Measurements from ENCODE around the gene ARRB2. TPM values are rescaled to one million over a fixed set of nuclear protein-coding genes. Genes with fewer than 3 reads are reported as not detected.

The ARRB2 gene
- total and polyA plus RNA-seq, 2 of the 13 experiments (the other 11 are each of a cell fraction or from before 2014, with no cell fraction given): 21.5 to 49.2 TPM

- TF ChIP-seq, protein P1, sequence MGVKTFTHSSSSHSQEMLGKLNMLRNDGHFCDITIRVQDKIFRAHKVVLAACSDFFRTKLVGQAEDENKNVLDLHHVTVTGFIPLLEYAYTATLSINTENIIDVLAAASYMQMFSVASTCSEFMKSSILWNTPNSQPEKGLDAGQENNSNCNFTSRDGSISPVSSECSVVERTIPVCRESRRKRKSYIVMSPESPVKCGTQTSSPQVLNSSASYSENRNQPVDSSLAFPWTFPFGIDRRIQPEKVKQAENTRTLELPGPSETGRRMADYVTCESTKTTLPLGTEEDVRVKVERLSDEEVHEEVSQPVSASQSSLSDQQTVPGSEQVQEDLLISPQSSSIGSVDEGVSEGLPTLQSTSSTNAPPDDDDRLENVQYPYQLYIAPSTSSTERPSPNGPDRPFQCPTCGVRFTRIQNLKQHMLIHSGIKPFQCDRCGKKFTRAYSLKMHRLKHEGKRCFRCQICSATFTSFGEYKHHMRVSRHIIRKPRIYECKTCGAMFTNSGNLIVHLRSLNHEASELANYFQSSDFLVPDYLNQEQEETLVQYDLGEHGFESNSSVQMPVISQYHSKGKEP (CRISPR knock-in tag; IDR thresholded peaks at IDR 0.05): no peak
- TF ChIP-seq REXO4 (CRISPR knock-in tag; IDR thresholded peaks at IDR 0.05; ENCODE audit: borderline replicate concordance) (no peak), ZNF605 (CRISPR knock-in tag; IDR thresholded peaks at IDR 0.05) (0 out of 2 replicates have a peak, but pooled peaks have one; percentile 54), MAFG (CRISPR knock-in tag; IDR thresholded peaks at IDR 0.05) (no peak), ZFYVE20 (CRISPR knock-in tag; IDR thresholded peaks at IDR 0.05; ENCODE audit: borderline replicate concordance, low read depth) (no peak), ZBTB1 (CRISPR knock-in tag; IDR thresholded peaks at IDR 0.05; ENCODE audit: borderline replicate concordance) (no peak), RCOR2 (CRISPR knock-in tag; IDR thresholded peaks at IDR 0.05) (no peak; the same call in 1 of the 2 replicates), KLF9 (CRISPR knock-in tag; IDR thresholded peaks at IDR 0.05; ENCODE audit: low read depth) (no peak), PHF21A (CRISPR knock-in tag; IDR thresholded peaks at IDR 0.05) (peak; percentile 89), CENPBD1 (CRISPR knock-in tag; IDR thresholded peaks at IDR 0.05; ENCODE audit: borderline replicate concordance, low read depth) (no peak), CHD2 (IDR thresholded peaks at IDR 0.05; ENCODE audit: low read depth, low read length) (no peak), ZNF564 (CRISPR knock-in tag; IDR thresholded peaks at IDR 0.05) (no peak), MIER2 (CRISPR knock-in tag; IDR thresholded peaks at IDR 0.05) (0 out of 2 replicates have a peak, but pooled peaks have one; percentile 14), KMT2B (CRISPR knock-in tag; IDR thresholded peaks at IDR 0.05) (no peak), FOXK2 (IDR thresholded peaks at IDR 0.05) (peak; percentile 58), ZNF138 (CRISPR knock-in tag; IDR thresholded peaks at IDR 0.05; ENCODE audit: low read depth) (no peak), WIZ (CRISPR knock-in tag; IDR thresholded peaks at IDR 0.05) (no peak), KDM2A (CRISPR knock-in tag; IDR thresholded peaks at IDR 0.05; ENCODE audit: borderline replicate concordance, low read depth) (peak; percentile 88; the same call in 1 of the 2 replicates), KAT7 (CRISPR knock-in tag; IDR thresholded peaks at IDR 0.05; ENCODE audit: borderline replicate concordance) (no peak)
- TF ChIP-seq, protein P2, sequence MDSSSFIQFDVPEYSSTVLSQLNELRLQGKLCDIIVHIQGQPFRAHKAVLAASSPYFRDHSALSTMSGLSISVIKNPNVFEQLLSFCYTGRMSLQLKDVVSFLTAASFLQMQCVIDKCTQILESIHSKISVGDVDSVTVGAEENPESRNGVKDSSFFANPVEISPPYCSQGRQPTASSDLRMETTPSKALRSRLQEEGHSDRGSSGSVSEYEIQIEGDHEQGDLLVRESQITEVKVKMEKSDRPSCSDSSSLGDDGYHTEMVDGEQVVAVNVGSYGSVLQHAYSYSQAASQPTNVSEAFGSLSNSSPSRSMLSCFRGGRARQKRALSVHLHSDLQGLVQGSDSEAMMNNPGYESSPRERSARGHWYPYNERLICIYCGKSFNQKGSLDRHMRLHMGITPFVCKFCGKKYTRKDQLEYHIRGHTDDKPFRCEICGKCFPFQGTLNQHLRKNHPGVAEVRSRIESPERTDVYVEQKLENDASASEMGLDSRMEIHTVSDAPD (CRISPR knock-in tag; IDR thresholded peaks at IDR 0.05): no peak
- TF ChIP-seq, protein P3, sequence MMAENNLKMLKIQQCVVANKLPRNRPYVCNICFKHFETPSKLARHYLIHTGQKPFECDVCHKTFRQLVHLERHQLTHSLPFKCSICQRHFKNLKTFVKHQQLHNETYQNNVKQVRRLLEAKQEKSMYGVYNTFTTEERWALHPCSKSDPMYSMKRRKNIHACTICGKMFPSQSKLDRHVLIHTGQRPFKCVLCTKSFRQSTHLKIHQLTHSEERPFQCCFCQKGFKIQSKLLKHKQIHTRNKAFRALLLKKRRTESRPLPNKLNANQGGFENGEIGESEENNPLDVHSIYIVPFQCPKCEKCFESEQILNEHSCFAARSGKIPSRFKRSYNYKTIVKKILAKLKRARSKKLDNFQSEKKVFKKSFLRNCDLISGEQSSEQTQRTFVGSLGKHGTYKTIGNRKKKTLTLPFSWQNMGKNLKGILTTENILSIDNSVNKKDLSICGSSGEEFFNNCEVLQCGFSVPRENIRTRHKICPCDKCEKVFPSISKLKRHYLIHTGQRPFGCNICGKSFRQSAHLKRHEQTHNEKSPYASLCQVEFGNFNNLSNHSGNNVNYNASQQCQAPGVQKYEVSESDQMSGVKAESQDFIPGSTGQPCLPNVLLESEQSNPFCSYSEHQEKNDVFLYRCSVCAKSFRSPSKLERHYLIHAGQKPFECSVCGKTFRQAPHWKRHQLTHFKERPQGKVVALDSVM (CRISPR knock-in tag; IDR thresholded peaks at IDR 0.05): no peak
- TF ChIP-seq, protein P4, sequence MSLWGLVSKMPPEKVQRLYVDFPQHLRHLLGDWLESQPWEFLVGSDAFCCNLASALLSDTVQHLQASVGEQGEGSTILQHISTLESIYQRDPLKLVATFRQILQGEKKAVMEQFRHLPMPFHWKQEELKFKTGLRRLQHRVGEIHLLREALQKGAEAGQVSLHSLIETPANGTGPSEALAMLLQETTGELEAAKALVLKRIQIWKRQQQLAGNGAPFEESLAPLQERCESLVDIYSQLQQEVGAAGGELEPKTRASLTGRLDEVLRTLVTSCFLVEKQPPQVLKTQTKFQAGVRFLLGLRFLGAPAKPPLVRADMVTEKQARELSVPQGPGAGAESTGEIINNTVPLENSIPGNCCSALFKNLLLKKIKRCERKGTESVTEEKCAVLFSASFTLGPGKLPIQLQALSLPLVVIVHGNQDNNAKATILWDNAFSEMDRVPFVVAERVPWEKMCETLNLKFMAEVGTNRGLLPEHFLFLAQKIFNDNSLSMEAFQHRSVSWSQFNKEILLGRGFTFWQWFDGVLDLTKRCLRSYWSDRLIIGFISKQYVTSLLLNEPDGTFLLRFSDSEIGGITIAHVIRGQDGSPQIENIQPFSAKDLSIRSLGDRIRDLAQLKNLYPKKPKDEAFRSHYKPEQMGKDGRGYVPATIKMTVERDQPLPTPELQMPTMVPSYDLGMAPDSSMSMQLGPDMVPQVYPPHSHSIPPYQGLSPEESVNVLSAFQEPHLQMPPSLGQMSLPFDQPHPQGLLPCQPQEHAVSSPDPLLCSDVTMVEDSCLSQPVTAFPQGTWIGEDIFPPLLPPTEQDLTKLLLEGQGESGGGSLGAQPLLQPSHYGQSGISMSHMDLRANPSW (CRISPR knock-in tag; IDR thresholded peaks at IDR 0.05; ENCODE audit: borderline replicate concordance): no peak
Observed at GRCh38 chr17:4721203-4722135, 11.0 kb downstream of the ARRB2 start (continued).

Measured in HepG2 (cell line).